HepG2 (cell line): ENCODE measurements around the gene AGRN. TPM values are rescaled to one million over a fixed set of nuclear protein-coding genes. Genes with fewer than 3 reads are reported as not detected.

Experiments used
- AGO1 ChIP-seq: fragments of 200-400 bp; formaldehyde crosslinking; IDR thresholded peaks from 2 replicates; pipeline ENCODE4 v1.6.1; 2017; ENCODE audit warnings: mild to moderate bottlenecking, low read depth, low read length, moderate library complexity; ENCODE audit not compliant: poor library complexity, severe bottlenecking
- ATF1 ChIP-seq: IDR thresholded peaks from 2 replicates; pipeline ENCODE4 v1.6.1; 2016; ENCODE audit warnings: mild to moderate bottlenecking, control low read depth
- FOXP1 ChIP-seq, 2 experiments: fragments of 450-650 bp in 1 of 2; IDR thresholded peaks; 2 replicates each; pipeline ENCODE4 v1.6.1; 2017 to 2018; ENCODE audit warnings: antibody characterized with exemption in 1 of 2
- HNRNPL ChIP-seq: fragments of 200-400 bp; formaldehyde crosslinking; IDR thresholded peaks from 2 replicates; pipeline ENCODE4 v1.6.1; 2017; ENCODE audit warnings: mild to moderate bottlenecking, low read depth, low read length
- IRX3 ChIP-seq: sonication (generic); formaldehyde crosslinking; IDR thresholded peaks from 2 replicates; pipeline ENCODE4 v1.8.1; 2023; ENCODE audit warnings: mild to moderate bottlenecking, low read depth, missing genetic modification reagents, borderline replicate concordance
- NFATC3 ChIP-seq: sonication (generic); formaldehyde crosslinking; IDR thresholded peaks from 2 replicates; pipeline ENCODE4 v1.5.1; 2020; ENCODE audit warnings: mild to moderate bottlenecking, missing genetic modification reagents
- PCBP1 ChIP-seq: fragments of 200-400 bp; formaldehyde crosslinking; IDR thresholded peaks from 2 replicates; pipeline ENCODE4 v1.6.1; 2017; ENCODE audit warnings: mild to moderate bottlenecking, low read depth, low read length, borderline replicate concordance
- PRPF4 ChIP-seq: fragments of 200-400 bp; formaldehyde crosslinking; IDR thresholded peaks from 2 replicates; pipeline ENCODE4 v1.6.1; 2016; ENCODE audit warnings: low read length, low read depth; ENCODE audit not compliant: poor library complexity, severe bottlenecking
- RARG ChIP-seq: sonication (generic); formaldehyde crosslinking; IDR thresholded peaks from 2 replicates; pipeline ENCODE4 v1.4.0; 2020; ENCODE audit warnings: low read depth, mild to moderate bottlenecking, missing genetic modification reagents
- TERF1 ChIP-seq: sonication (generic); formaldehyde crosslinking; IDR thresholded peaks from 2 replicates; pipeline ENCODE4 v1.8.0; 2022; ENCODE audit warnings: mild to moderate bottlenecking, missing genetic modification reagents, moderate library complexity
- ZBTB7A ChIP-seq: sonication (generic); formaldehyde crosslinking; IDR thresholded peaks from 2 replicates; pipeline ENCODE4 v1.8.0; 2022; ENCODE audit warnings: mild to moderate bottlenecking, missing genetic modification reagents
- ZBTB8A ChIP-seq: sonication (generic); formaldehyde crosslinking; IDR thresholded peaks from 2 replicates; pipeline ENCODE4 v1.4.0; 2020; ENCODE audit warnings: mild to moderate bottlenecking, low read depth, missing genetic modification reagents, borderline replicate concordance
- ZC3H13 ChIP-seq: sonication (generic); formaldehyde crosslinking; IDR thresholded peaks from 2 replicates; pipeline ENCODE4 v1.8.1; 2023; ENCODE audit warnings: mild to moderate bottlenecking, missing genetic modification reagents, moderate library complexity
- ZNF280D ChIP-seq: sonication (generic); formaldehyde crosslinking; IDR thresholded peaks from 2 replicates; pipeline ENCODE4 v1.5.1; 2020; ENCODE audit warnings: mild to moderate bottlenecking, missing genetic modification reagents
- ZNF30 ChIP-seq: sonication (generic); formaldehyde crosslinking; IDR thresholded peaks from 2 replicates; pipeline ENCODE4 v1.5.0; 2020; ENCODE audit warnings: mild to moderate bottlenecking, missing genetic modification reagents
- ZNF333 ChIP-seq: sonication (generic); formaldehyde crosslinking; IDR thresholded peaks from 2 replicates; pipeline ENCODE4 v1.4.0; 2020; ENCODE audit warnings: mild to moderate bottlenecking, missing genetic modification reagents, borderline replicate concordance
- ZNF747 ChIP-seq: sonication (generic); formaldehyde crosslinking; IDR thresholded peaks from 2 replicates; pipeline ENCODE4 v1.8.1; 2023; ENCODE audit warnings: missing genetic modification reagents, mild to moderate bottlenecking, borderline replicate concordance
- ZNF780A ChIP-seq: sonication (generic); formaldehyde crosslinking; IDR thresholded peaks from 2 replicates; pipeline ENCODE4 v1.8.0; 2022; ENCODE audit warnings: mild to moderate bottlenecking, missing genetic modification reagents, moderate library complexity
- polyA plus RNA-seq, 8 experiments: library from polyadenylated mRNA; depleted of rRNA in 3 of 8; stranded (reverse) in 7 of 8; unstranded in 1 of 8; fragments of >200 nt; fragmentation: Illumina TruSeq in 4 of 8; extraction: Trizol in 4 of 8; gene quantifications; 2 replicates each; pipeline versions ENCODE4 v1.2.1 to v1.2.3, GENCODE V29; 2011 to 2016; ENCODE audit warnings: low read depth in 4 of 8, missing spikeins in 1 of 8, mixed read lengths in 1 of 8; ENCODE audit not compliant: insufficient read depth in 1 of 8
- total RNA-seq, 5 experiments: library from RNA; depleted of rRNA; stranded (reverse); fragments of >200 nt; fragmentation: Illumina TruSeq; extraction: Trizol; gene quantifications; 2 replicates each; pipeline ENCODE4 v1.2.3, GENCODE V29; 2016; ENCODE audit warnings: low read depth in 1 of 5
- TF ChIP-seq, protein P1 (sequence below): IDR thresholded peaks from 2 replicates; pipeline ENCODE4 v1.6.1; 2016; ENCODE audit warnings: low read depth, missing genetic modification reagents, missing compliant biosample characterization

Gene AGRN
- total and polyA plus RNA-seq, 2 of the 13 experiments (the other 11 are each of a cell fraction or from before 2014, with no cell fraction given): 29.8 to 65.2 TPM

GRCh38 chr1:1001057-1001783 lies 18.7 kb upstream of the AGRN start (continued):
- no peak for TF ChIP-seq TERF1 (CRISPR knock-in tag)
- TF ChIP-seq ZBTB8A: no peak
- TF ChIP-seq ZNF333: 0 out of 2 replicates have a peak, but pooled peaks have one; percentile 5
- TF ChIP-seq IRX3: 0 out of 2 replicates have a peak, but pooled peaks have one; percentile 35
- TF ChIP-seq ZNF747 (CRISPR knock-in tag): no peak
- TF ChIP-seq HNRNPL: 0 out of 2 replicates have a peak, but pooled peaks have one; percentile 24
- peak; percentile 11; the same call in 1 of the 2 replicates for TF ChIP-seq ZNF30 (CRISPR knock-in tag)
- peak; percentile 59; the same call in 1 of the 2 replicates for TF ChIP-seq PCBP1
- TF ChIP-seq ZNF780A: 0 out of 2 replicates have a peak, but pooled peaks have one; percentile 4
- TF ChIP-seq ATF1 (CRISPR knock-in tag): no peak
- no peak for TF ChIP-seq PRPF4
- TF ChIP-seq FOXP1 (IDR thresholded peaks at IDR 0.05): no peak
- TF ChIP-seq FOXP1 (CRISPR knock-in tag; IDR thresholded peaks at IDR 0.05): no peak
- TF ChIP-seq NFATC3 (CRISPR knock-in tag): 0 out of 2 replicates have a peak, but pooled peaks have one; percentile 23
- TF ChIP-seq AGO1: peak; percentile 93
- TF ChIP-seq ZBTB7A (CRISPR knock-in tag): no peak
- 0 out of 2 replicates have a peak, but pooled peaks have one; percentile 9 for TF ChIP-seq ZNF280D (CRISPR knock-in tag)
- TF ChIP-seq, protein P1, sequence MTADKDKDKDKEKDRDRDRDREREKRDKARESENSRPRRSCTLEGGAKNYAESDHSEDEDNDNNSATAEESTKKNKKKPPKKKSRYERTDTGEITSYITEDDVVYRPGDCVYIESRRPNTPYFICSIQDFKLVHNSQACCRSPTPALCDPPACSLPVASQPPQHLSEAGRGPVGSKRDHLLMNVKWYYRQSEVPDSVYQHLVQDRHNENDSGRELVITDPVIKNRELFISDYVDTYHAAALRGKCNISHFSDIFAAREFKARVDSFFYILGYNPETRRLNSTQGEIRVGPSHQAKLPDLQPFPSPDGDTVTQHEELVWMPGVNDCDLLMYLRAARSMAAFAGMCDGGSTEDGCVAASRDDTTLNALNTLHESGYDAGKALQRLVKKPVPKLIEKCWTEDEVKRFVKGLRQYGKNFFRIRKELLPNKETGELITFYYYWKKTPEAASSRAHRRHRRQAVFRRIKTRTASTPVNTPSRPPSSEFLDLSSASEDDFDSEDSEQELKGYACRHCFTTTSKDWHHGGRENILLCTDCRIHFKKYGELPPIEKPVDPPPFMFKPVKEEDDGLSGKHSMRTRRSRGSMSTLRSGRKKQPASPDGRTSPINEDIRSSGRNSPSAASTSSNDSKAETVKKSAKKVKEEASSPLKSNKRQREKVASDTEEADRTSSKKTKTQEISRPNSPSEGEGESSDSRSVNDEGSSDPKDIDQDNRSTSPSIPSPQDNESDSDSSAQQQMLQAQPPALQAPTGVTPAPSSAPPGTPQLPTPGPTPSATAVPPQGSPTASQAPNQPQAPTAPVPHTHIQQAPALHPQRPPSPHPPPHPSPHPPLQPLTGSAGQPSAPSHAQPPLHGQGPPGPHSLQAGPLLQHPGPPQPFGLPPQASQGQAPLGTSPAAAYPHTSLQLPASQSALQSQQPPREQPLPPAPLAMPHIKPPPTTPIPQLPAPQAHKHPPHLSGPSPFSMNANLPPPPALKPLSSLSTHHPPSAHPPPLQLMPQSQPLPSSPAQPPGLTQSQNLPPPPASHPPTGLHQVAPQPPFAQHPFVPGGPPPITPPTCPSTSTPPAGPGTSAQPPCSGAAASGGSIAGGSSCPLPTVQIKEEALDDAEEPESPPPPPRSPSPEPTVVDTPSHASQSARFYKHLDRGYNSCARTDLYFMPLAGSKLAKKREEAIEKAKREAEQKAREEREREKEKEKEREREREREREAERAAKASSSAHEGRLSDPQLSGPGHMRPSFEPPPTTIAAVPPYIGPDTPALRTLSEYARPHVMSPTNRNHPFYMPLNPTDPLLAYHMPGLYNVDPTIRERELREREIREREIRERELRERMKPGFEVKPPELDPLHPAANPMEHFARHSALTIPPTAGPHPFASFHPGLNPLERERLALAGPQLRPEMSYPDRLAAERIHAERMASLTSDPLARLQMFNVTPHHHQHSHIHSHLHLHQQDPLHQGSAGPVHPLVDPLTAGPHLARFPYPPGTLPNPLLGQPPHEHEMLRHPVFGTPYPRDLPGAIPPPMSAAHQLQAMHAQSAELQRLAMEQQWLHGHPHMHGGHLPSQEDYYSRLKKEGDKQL (CRISPR knock-in tag): peak; percentile 44; the same call in 1 of the 2 replicates
- TF ChIP-seq RARG (CRISPR knock-in tag): no peak; the same call in 1 of the 2 replicates
- TF ChIP-seq ZC3H13 (CRISPR knock-in tag): 0 out of 2 replicates have a peak, but pooled peaks have one; percentile 25
